ENCODE measurements around the gene FAR2. TPM values are rescaled to one million over a fixed set of nuclear protein-coding genes. Genes with fewer than 3 reads are reported as not detected.

The FAR2 gene
- total and polyA plus RNA-seq, 2 of the 13 experiments (the other 11 are each of a cell fraction or from before 2014, with no cell fraction given) = not detected

DNA sequence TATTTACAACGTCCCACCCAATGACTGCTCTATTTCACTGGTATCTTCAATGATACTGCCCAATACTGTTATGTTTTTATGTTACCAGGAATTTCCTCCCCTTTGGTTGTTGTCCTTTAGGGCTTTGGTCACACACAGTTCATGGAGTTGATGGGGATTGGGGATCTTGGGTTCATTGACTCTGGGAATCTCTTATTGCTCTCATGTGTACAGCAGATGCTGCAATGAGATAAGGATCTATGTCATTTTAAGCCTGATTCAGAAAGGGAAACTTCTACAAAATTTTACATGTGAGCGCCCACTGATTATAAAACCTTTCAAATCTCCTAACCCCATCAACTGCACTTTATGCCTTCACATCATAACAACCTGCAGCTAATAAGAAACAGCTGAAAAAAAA lies 67.2 kb downstream of the FAR2 start:
- ATAC-seq = no peak
- no TSS peak for BruUV-seq (replicated peaks)
- H3K4me1 ChIP-seq (ENCODE audit: insufficient read depth, low read length) = 0 out of 2 replicates have a peak, but pooled peaks cover 5% of the 10 kb centered on the region
- H3K4me2 ChIP-seq (ENCODE audit: low read depth, low read length) = no peak overlapping the region
- H3K27me3 ChIP-seq (ENCODE audit: control insufficient read depth in 1 of 2, insufficient read depth in 2 of 2, low read length in 2 of 2) = no peaks in the 10 kb centered on the region
- H4K20me1 ChIP-seq (ENCODE audit: insufficient read depth, low read length) = no peaks in the 10 kb centered on the region
- WGBS (ENCODE audit: low lambda C conversion rate) = 19% methylated on average over 2 of the region's 2 CpGs
- H3K9me3 ChIP-seq (ENCODE audit: low read length) = no peaks in the 10 kb centered on the region
- no peak overlapping the region for H3K27ac ChIP-seq (ENCODE audit: extremely low read length, insufficient read depth, low read length)
- H3K79me2 ChIP-seq (ENCODE audit: insufficient read depth, low read length) = no peaks in the 10 kb centered on the region
- no peak for TF ChIP-seq BCL6 (CRISPR knock-in tag; IDR thresholded peaks at IDR 0.05)
- intact Hi-C loops (cut with micrococcal nuclease; ENCODE audit: unreplicated experiment) (no loop called here), in situ Hi-C loops (cut with HindIII; ENCODE audit: extremely low pct_ligation_motif_present, low pct_unique_long_range_greater_than_20kb) (no loop called here)
- FAIRE-seq = no peak
- CTCF ChIA-PET (ENCODE audit: low intra/inter-chr PET ratio, low total read pairs) = no interaction called here
- H2AFZ ChIP-seq (ENCODE audit: low read length) = no peak overlapping the region
- DNase-seq (ENCODE audit: low spot score) = no peak
- H3K4me3 ChIP-seq (replicated peaks in 1 of 3; ENCODE audit: insufficient read depth in 1 of 3, low read depth in 2 of 3, low read length in 3 of 3) = no peak overlapping the region
- no peaks in the 10 kb centered on the region for H3K36me3 ChIP-seq (replicated peaks in 1 of 2; ENCODE audit: control insufficient read depth in 1 of 2, insufficient read depth in 2 of 2, low read length in 2 of 2)
- POLR2A ChIA-PET = no interaction called here
- H3K9ac ChIP-seq (ENCODE audit: insufficient read depth, low read depth, low read length) = no peak overlapping the region

DNA sequence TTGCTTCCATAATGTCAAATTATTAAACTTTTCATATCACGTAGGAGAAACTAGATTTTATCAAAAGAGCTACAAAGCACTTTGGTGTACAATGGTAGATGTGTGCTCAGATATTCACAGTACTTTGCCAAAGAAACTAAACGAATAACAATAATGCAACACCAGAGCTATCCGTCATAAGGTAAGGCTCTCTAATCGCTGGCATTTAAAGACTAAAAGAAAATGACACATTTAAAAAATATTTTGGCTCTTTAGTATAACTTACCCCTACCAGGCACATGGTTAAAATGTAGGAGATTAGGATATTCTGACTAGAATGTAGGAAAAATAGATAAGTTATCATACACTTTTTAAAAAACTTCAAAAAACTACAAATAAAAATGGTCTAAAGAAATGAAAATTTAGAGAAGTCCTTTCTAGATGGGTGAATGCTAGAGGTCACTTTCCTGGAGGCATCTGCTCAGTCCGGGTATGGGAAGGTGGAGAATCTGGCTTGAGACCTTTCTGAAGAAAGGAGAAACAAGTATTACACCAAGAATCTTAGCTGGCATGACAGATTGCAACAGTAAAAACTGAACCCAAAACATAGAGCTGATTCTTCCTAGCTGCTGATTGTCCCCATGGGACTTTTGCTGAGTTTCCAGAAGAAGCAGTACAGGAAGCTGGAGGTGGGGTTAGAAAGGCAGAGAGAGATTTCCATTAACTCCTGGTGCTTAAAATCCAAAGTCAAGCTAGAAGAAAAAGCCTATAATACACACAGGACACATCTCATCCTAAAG lies 67.9 kb downstream of the FAR2 start:
- Histone ChIP-seq H3K4me1 (ENCODE audit: insufficient read depth, low read length) (0 out of 2 replicates have a peak, but pooled peaks cover 5% of the 10 kb centered on the region), H3K4me2 (ENCODE audit: low read depth, low read length) (no peak overlapping the region), H3K27me3 (ENCODE audit: control insufficient read depth in 1 of 2, insufficient read depth in 2 of 2, low read length in 2 of 2) (no peaks in the 10 kb centered on the region), H3K9ac (ENCODE audit: insufficient read depth, low read depth, low read length) (no peak overlapping the region), H3K9me3 (ENCODE audit: low read length) (no peaks in the 10 kb centered on the region), H3K36me3 (replicated peaks in 1 of 2; ENCODE audit: control insufficient read depth in 1 of 2, insufficient read depth in 2 of 2, low read length in 2 of 2) (no peaks in the 10 kb centered on the region), H2AFZ (ENCODE audit: low read length) (no peak overlapping the region), H4K20me1 (ENCODE audit: insufficient read depth, low read length) (no peaks in the 10 kb centered on the region), H3K27ac (ENCODE audit: extremely low read length, insufficient read depth, low read length) (no peak overlapping the region), H3K79me2 (ENCODE audit: insufficient read depth, low read length) (no peaks in the 10 kb centered on the region), H3K4me3 (replicated peaks in 1 of 3; ENCODE audit: insufficient read depth in 1 of 3, low read depth in 2 of 3, low read length in 3 of 3) (no peak overlapping the region)
- ATAC-seq = no peak
- DNase-seq (ENCODE audit: low spot score) = no peak
- no TSS peak for BruUV-seq (replicated peaks)
- TF ChIP-seq SALL2 (CRISPR knock-in tag; IDR thresholded peaks at IDR 0.05) = no peak
- no peak for TF ChIP-seq TBP (CRISPR knock-in tag; IDR thresholded peaks at IDR 0.05)
- TF ChIP-seq ZFP62 (CRISPR knock-in tag; IDR thresholded peaks at IDR 0.05) = no peak
- TF ChIP-seq, protein P1, sequence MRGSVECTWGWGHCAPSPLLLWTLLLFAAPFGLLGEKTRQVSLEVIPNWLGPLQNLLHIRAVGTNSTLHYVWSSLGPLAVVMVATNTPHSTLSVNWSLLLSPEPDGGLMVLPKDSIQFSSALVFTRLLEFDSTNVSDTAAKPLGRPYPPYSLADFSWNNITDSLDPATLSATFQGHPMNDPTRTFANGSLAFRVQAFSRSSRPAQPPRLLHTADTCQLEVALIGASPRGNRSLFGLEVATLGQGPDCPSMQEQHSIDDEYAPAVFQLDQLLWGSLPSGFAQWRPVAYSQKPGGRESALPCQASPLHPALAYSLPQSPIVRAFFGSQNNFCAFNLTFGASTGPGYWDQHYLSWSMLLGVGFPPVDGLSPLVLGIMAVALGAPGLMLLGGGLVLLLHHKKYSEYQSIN (CRISPR knock-in tag; IDR thresholded peaks at IDR 0.05; ENCODE audit: borderline replicate concordance) = no peak
- TF ChIP-seq RFXAP (CRISPR knock-in tag; IDR thresholded peaks at IDR 0.05; ENCODE audit: borderline replicate concordance) = no peak
- no peak for TF ChIP-seq ZBTB7B (CRISPR knock-in tag; IDR thresholded peaks at IDR 0.05)
- TF ChIP-seq MED1 (CRISPR knock-in tag; IDR thresholded peaks at IDR 0.05) = no peak
- intact Hi-C loops (cut with micrococcal nuclease; ENCODE audit: unreplicated experiment) = no loop called here
- FAIRE-seq = no peak
- 24% methylated on average over 5 of the region's 5 CpGs for WGBS (ENCODE audit: low lambda C conversion rate)
- POLR2A ChIA-PET = no interaction called here
- CTCF ChIA-PET (ENCODE audit: low intra/inter-chr PET ratio, low total read pairs) = no interaction called here
- in situ Hi-C loops (cut with HindIII; ENCODE audit: extremely low pct_ligation_motif_present, low pct_unique_long_range_greater_than_20kb) = no loop called here
